PFSK-1 (cell line): Measurements from ENCODE around the gene IGDCC3.

Source experiments
- FOXP2 ChIP-seq: optimal IDR thresholded peaks from 2 replicates; pipeline ENCODE3; 2011; ENCODE audit warnings: borderline replicate concordance, control low read depth, inconsistent platforms; ENCODE audit not compliant: insufficient read depth; ENCODE audit errors: extremely low read length, extremely low read depth
- POLR2AphosphoS5 ChIP-seq: IDR thresholded peaks from 2 replicates; pipeline ENCODE4 v1.6.1; 2012; ENCODE audit warnings: low read depth, mild to moderate bottlenecking, control low read depth, low read length, moderate library complexity
- SIN3A ChIP-seq: IDR thresholded peaks from 2 replicates; pipeline ENCODE4 v1.6.1; 2012; ENCODE audit warnings: mild to moderate bottlenecking, low read length, moderate library complexity, borderline replicate concordance; ENCODE audit not compliant: insufficient read depth
- TAF1 ChIP-seq: IDR thresholded peaks from 2 replicates; pipeline ENCODE4 v1.6.1; 2012; ENCODE audit warnings: low read length, control low read depth, borderline replicate concordance; ENCODE audit not compliant: insufficient read depth
- TF ChIP-seq, protein P1 (sequence below), 2 experiments: IDR thresholded peaks; 2 replicates each; pipeline versions ENCODE4 v1.6.1 to v1.8.0; 2011 to 2012; ENCODE audit warnings: low read depth in 2 of 2, low read length in 2 of 2, control low read depth in 1 of 2, inconsistent platforms in 1 of 2, mild to moderate bottlenecking in 1 of 2, moderate library complexity in 1 of 2; ENCODE audit not compliant: insufficient read depth in 1 of 2

The IGDCC3 gene

DNA sequence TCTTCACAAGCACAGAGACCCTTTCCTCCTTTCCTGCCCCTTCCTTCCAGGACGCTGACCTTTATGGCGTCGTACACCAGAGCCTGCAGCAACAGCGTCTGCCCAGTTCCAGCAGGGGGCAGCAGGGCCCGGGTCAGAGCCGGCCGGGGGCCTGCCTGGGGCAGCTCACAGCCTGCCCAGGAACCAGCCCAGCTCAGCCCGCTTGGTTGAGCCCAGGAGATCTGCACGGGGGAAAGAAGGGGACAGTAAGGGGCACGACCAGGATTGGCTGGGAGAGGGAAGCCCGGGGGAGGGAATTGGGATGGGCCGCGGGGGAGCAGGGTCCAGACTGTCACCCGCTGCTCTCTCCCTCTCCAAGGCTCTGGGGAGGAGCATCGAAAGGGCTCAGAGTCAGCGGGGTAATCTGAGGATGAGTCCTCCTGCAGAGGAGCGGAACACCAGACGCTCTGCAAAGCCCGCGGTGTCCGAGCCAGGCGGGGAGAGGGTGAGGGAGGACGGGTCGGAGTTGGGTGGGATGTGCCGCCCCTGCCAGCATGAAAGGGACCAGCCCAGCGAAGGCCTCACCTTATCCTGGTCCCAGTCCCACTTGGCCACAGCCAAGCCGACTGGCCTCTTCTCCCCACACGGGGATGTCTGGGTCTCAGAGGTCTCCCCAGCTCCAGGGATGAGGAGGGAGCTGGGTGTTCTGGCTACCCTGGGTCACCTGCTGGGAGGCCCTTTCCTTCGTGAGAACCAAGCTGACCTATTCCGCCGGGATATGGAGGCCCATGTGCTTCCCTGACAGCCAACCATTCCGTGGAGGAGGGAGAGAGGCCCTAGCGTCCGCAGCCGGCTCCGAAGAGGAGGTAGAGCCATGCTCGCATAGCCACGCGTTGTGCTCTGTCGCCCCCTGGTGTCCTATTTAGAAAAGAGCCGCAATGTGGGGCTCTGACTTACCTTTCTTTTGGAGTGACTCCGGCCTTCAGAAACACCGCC lies 7.4 kb upstream of the IGDCC3 start:
- TF ChIP-seq POLR2AphosphoS5 (no peak), FOXP2 (peak; percentile 72), TAF1 (no peak), SIN3A (no peak)
- TF ChIP-seq, protein P1, sequence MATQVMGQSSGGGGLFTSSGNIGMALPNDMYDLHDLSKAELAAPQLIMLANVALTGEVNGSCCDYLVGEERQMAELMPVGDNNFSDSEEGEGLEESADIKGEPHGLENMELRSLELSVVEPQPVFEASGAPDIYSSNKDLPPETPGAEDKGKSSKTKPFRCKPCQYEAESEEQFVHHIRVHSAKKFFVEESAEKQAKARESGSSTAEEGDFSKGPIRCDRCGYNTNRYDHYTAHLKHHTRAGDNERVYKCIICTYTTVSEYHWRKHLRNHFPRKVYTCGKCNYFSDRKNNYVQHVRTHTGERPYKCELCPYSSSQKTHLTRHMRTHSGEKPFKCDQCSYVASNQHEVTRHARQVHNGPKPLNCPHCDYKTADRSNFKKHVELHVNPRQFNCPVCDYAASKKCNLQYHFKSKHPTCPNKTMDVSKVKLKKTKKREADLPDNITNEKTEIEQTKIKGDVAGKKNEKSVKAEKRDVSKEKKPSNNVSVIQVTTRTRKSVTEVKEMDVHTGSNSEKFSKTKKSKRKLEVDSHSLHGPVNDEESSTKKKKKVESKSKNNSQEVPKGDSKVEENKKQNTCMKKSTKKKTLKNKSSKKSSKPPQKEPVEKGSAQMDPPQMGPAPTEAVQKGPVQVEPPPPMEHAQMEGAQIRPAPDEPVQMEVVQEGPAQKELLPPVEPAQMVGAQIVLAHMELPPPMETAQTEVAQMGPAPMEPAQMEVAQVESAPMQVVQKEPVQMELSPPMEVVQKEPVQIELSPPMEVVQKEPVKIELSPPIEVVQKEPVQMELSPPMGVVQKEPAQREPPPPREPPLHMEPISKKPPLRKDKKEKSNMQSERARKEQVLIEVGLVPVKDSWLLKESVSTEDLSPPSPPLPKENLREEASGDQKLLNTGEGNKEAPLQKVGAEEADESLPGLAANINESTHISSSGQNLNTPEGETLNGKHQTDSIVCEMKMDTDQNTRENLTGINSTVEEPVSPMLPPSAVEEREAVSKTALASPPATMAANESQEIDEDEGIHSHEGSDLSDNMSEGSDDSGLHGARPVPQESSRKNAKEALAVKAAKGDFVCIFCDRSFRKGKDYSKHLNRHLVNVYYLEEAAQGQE (IDR thresholded peaks at IDR 0.05; ENCODE audit: insufficient read depth in 1 of 2, low read depth in 2 of 2, low read length in 2 of 2) = no peak

DNA sequence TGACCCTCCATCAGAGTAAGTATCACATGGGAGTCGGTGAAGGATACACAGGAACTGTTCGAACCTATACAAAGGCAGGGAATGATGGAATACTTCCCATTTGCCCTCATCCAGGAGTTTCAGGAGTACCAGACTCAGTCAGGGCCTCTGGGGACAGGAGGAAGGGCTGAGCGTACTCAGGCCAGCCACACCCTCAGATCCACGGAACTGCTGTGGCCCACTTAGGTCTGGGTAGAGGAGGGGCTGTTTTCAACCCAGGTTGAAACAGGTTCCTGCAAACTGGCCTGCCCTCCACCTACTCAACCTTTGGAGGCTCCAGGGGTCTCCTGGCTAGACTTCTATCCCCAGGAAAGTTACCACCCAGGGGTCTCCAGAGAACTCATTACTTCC lies 6.7 kb upstream of the IGDCC3 start:
- TF ChIP-seq, protein P1 (IDR thresholded peaks at IDR 0.05; ENCODE audit: insufficient read depth in 1 of 2, low read depth in 2 of 2, low read length in 2 of 2) = no peak
- TF ChIP-seq FOXP2 (no peak), SIN3A (no peak), TAF1 (no peak), POLR2AphosphoS5 (no peak)

DNA sequence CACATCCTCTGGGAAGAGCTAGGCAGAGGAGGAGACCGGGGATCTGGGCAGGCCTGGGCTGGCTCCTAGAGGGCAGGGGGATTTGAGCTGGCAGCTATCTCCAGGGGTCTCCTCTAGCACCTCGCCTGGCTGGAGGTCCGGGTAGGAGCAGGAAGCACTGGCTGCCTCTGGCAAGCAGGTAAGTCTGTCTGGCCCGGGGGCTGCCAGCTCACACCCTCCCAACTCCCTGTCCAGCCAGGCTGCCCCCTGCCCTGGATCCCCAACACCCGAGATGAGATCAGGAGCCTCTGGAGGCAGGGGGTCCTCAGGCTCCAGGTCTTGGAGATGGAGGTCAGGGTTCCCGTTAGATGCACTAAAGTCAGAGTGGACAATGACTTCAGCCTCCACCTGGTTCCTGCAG lies 6.2 kb upstream of the IGDCC3 start:
- TF ChIP-seq FOXP2 (no peak), POLR2AphosphoS5 (no peak)
- TF ChIP-seq, protein P1 (IDR thresholded peaks at IDR 0.05; ENCODE audit: insufficient read depth in 1 of 2, low read depth in 2 of 2, low read length in 2 of 2) = no peak

DNA sequence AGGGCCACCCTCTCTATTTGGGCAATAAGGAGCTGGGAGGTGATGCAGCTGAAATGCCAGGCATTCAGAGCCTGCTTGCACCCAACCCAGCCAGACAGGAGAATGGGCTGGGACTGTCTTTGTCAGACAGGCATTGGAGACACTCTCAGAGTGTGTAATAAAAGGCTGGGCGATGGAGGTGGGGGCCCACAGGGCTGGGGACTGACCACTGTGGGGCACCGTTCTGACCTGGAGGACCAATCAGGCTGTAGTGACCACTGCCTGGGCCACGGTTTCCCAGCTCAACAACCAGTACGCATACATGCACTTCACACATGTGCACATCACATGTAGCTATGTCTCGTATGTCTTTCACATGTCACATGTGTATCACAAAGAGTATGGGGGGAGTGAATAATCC lies 5.7 kb upstream of the IGDCC3 start:
- TF ChIP-seq FOXP2 (no peak), TAF1 (no peak), POLR2AphosphoS5 (no peak), SIN3A (no peak)
- TF ChIP-seq, protein P1 (IDR thresholded peaks at IDR 0.05; ENCODE audit: insufficient read depth in 1 of 2, low read depth in 2 of 2, low read length in 2 of 2) = no peak
